ENCODE measurements around the gene SERPINB1.

- TF ChIP-seq CTCF (conservative IDR thresholded peaks at IDR 0.05; ENCODE audit: low read depth, low read length) (no peak), EZH2 (IDR thresholded peaks at IDR 0.05; ENCODE audit: low read length, unreplicated experiment) (no peak)
Observed at GRCh38 chr6:2821554-2821953, 20.1 kb downstream of the SERPINB1 start.

Data from PC-3 (cell line).